HUDEP-2 (cell line): ENCODE results near the gene TAGLN.
A peak's percentile ranks its signal among the peaks of the same experiment; 100 is the strongest.

Experiments used
- DNase-seq, 76 experiments: peaks; one replicate each; lab custom pipeline; 2025; ENCODE audit not compliant: unreplicated experiment in 76 of 76; lab: John Stamatoyannopoulos, UW

TAGLN gene

DNA sequence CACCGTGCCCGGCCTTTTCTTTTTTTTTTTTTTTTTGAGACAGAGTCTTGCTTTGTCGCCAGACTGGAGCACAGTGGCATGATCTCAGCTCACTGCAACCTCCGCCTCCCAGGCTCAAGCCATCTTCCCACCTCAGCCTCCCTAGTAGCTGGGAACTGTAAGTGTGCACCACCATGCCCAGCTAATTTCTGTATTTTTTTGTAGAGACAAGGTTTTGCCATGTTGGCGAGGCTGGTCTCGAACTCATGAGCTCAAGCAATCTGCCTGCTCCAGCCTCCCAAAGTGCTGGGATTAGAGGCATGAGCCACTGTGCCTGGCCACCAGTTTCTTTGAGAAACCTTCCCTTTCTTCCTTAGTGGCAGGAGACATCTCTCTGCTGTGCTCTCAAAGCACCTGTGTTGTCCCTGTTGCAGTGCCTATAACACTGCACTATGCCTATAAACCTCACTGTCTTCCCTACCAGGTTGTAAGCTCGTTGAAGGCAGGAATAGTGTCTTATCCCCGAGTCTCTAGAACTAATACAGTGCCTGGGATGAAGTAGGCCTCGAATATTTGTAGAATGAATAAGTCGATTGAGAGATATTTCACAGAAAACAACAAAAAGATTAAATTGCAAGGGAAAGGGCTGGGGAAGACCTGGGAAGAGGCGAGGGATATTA is 13.7 kb downstream of the TAGLN start:
- no peak for DNase-seq

GRCh38 chr11:117214404-117215110 is 15.4 kb downstream of the TAGLN start:
- no peak for DNase-seq

- DNase-seq = no peak
Observed at GRCh38 chr11:117217141-117218084, 18.2 kb downstream of the TAGLN start.

DNA sequence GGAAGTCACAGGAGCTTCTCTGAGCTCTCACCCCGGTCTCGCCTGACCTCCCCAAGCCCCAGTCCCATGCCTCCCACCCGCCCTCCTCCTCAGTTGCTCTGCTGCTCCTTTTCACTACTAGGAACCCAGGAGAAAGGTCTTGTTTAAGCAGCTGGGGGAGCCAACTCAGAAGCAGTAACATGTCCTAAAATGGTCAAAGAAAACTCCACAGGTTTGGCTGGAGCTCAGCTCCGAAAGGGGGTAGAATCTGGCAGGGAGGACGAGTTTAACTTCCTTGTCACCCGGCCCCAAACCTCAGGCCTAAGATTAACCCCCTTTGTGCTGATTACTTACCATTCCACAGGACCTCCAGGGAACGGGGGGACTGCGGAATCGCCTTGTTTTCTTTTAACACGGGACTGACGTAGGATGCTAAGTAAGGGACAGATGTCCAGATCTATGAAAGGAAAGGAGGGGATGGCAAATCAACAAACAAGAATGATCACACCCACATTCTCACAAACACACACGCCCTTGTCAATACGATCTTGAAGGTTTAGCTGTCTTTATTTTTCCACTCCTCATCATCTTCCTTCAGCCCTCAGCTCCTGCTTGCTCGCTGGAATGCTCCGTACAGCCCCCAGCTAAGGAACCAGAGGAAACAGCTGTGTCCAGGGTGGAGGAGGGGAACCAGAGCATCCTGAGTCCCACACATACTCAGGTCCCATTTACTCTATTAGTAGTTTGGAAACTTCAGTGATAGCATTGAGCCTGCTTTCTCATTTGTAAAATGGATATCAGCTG is 19.2 kb downstream of the TAGLN start:
- DNase-seq = no peak

GRCh38 chr11:117219001-117219400 is 19.8 kb downstream of the TAGLN start:
- DNase-seq = no peak

GRCh38 chr11:117219455-117219854 is 20.3 kb downstream of the TAGLN start:
- peak in 1 of 76 experiments; percentile 26 for DNase-seq

- DNase-seq = peak in 30 of 76 experiments; percentile 4 to 69 (median 33)
Observed at GRCh38 chr11:117219995-117220394, 20.8 kb downstream of the TAGLN start.

- no peak for DNase-seq
Observed at GRCh38 chr11:117220568-117220967, 21.4 kb downstream of the TAGLN start.

GRCh38 chr11:117220999-117221774 is 22.0 kb downstream of the TAGLN start:
- no peak for DNase-seq

DNA sequence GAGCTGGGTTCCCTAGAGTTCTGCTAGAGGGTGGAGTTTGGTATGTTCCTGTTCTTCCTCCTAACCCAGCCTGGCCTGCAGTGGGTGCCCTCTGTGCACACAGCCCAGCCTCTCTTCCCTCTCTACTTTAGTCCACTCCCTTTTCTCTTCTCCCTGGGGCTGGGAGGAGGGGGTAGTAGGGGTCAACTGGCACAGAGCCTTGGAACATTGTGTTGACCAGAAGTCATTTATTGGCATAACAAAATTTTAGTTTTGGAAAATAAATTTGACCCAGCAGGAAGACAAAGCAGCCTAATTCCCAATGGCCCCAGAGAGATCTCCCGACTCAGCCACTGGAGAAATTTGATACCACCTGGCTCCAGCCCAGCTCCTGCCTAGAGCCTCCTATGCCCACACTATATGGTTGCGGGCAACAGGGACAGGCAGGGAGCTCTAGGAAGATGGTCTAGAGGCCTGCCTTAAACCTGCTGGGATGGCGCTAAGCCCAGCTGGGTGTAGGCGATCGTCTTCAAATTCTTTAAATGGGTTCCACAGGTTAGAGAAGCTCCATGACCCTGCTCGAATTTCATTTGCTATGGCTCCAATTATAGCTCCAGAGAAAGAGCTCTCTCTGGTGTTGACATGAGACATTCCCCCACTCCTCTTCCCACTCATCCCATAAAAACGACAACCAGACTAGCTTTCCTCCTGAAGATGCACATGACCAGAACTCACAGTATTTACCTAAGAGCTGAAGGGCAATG is 22.8 kb downstream of the TAGLN start:
- DNase-seq = peak in 17 of 76 experiments; percentile 12 to 55 (median 24)

DNA sequence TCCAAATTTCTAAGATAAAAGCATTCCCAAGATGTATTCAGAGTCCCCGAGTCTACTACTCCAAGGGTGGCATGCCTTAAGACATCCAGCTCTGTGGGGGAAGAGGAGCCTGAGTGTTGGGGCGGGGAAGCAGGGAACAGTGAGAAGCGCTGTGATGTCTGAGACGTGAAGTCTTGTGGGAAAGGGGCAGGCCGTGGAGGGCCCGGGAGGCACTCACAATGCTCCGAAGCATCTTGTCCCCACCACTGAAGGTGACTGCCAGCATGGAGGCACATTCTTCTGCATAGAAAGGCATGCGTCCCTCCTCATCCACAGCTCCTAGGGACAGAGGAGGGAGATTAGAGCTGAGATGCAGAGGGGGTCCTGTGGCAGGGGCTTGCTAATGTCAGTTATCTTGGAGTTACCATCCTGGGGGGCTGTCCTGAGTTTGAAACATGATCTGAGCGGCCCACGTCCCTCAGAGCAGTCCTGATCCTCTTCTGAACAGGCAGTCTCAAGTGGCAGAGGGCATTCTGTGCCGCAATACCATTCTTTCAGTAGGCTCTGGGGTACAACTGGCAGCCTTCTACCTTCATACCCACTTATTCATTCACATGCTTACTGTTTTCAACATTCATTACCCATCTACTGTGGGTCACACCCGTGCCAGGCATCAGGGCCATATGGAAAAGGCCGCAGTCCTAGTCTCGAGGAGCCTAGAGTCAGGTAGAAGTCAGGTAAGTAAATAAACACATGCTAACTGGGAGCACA is 24.0 kb downstream of the TAGLN start:
- DNase-seq = no peak

DNA sequence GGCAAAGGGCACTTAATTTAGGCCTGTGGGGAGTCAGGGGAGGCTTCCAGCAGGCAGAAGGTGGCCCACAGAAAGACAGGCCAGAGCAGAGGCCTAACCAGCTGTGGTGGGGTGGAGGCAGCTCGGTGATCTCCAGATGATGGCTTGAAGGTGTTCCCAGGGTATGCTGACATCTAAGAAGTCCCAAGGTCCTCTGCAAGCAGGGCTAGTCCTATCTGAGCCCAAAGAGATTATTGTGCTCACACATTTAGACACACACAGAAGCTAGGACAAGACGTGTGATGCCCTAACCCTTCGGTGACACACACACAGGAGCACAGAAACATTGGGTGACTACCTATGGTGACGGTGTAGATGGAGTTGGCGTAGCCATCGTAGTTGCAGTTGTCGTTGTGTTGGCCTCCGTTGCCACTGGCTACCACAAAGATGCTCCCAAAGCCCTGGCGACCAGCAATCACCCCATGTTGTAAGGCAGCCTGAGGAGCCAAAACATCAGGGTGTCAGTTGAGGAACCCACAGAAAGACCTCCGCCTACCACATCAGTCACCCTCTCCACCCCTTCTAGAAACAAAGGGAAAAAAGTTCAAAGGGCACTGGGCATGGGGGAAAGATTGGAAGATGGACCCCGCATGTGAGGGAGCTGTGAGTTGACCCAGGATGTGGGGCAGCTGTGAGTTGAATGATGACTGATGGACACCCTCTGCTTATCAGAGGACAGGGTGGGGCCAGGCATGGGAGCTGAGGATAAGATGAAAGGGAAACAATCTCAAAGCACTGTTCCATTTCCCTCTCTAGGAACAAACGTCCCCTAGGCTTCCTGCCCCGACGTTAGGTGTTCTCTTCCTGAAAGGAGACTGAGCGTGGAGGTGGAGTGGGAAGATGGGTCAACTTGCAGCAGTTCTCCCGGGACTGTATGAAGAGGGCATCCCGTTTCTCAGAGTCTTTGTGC is 24.8 kb downstream of the TAGLN start:
- DNase-seq = peak in 71 of 76 experiments; percentile 15 to 84 (median 51)

GRCh38 chr11:117225553-117226170 is 26.5 kb downstream of the TAGLN start:
- DNase-seq = no peak

- DNase-seq = peak in 59 of 76 experiments; percentile 14 to 82 (median 55)
Observed at GRCh38 chr11:117226388-117227385, 27.5 kb downstream of the TAGLN start.

DNA sequence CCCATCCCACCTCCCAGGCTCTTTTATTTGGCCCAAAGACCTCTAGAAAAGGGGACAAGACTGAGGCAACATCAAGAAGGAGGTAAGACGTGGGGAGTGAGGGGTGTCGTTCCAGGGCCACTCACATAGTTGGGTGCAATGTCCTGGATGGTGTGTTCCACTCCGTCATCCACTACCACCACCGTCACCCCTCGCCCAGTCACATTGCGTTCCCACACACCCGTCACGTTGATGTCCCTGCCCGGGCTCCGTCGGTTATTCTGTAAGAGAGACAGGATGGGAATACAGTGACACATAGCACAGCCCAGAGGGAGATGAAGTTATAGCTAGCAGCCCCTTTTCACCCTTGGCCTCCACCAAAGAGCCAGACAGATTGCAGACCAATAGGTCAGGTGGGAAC is 28.9 kb downstream of the TAGLN start:
- no peak for DNase-seq
